Dendritic cell treated with granulocyte-macrophage colony-stimulating factor and Interleukin-4, amounts not matched to agents 40 ng/mL and 50 ng/mL, for 4 days (primary cell): ENCODE data around the gene LRRC2.

ENCODE experiments used
- H3K27ac Mint-ChIP-seq: one replicate; pipeline ENCODE4 v1.8.0; 2022; ENCODE audit warnings: mild to moderate bottlenecking, mixed read lengths
- H3K27me3 Mint-ChIP-seq: one replicate; pipeline ENCODE4 v1.8.0; 2022; ENCODE audit warnings: mild to moderate bottlenecking, mixed read lengths
- H3K36me3 Mint-ChIP-seq: one replicate; pipeline ENCODE4 v1.8.0; 2022; ENCODE audit warnings: low read depth, mixed read lengths
- H3K4me1 Mint-ChIP-seq: one replicate; pipeline ENCODE4 v1.8.0; 2022; ENCODE audit warnings: low read depth, mixed read lengths
- H3K4me3 Mint-ChIP-seq: one replicate; pipeline ENCODE4 v1.8.0; 2022; ENCODE audit warnings: mild to moderate bottlenecking, moderate library complexity, mixed read lengths
- H3K9me3 Mint-ChIP-seq: one replicate; pipeline ENCODE4 v1.8.0; 2022; ENCODE audit warnings: mixed read lengths
- intact Hi-C: fragments of 100-400 bp; cut with micrococcal nuclease; formaldehyde crosslinking; loops from one replicate; pipeline ENCODE4 v1.15.0; 2022

The LRRC2 gene

DNA sequence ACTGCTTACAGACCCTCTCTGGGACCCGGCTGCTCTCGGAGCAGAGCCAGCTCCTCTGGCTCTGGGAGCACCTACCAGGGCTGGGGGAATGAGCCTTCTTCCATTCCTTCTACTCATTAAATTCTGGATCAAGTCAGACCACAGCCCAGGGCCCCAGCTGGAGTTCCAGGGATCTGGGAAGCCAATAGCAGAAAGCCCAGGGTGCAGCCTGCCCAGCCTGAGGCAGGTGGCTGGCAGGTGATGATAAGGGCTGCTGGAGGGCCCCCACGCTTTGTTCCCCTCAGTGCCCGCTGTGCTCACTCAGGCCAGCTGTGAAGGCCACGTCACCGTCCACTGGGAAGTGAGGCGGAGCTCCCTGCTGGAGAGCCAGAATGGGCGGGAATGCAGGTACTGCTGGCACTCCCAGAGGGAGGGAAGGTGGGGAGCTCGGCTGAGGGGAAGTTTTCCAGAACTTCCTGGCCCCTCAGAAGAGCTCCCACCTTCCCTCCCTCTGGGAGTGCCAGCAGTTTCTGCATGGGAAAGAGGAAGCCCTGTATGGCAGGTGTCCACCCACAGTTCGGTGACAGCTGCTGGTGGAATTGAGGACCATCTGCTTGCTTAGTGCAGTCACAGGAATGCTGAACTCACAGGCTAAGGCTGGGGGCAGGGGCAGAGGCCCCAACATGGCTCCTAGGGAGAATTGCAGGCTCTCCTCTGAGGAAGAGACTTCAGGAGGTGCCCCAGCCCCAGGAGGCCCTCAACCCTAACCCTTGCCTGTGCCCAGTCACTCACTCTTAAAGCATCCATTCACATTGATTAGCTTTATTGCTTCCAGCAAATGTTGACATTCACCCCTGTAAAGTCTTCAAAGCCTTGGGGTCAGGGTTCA, 81.0 kb downstream of the LRRC2 start:
- Mint-ChIP-seq H3K9me3 (no peaks in the 10 kb centered on the region), H3K27ac (no peak overlapping the region), H3K27me3 (peaks cover 10% of the 10 kb centered on the region), H3K36me3 (no peaks in the 10 kb centered on the region), H3K4me1 (peaks cover 15% of the 10 kb centered on the region), H3K4me3 (no peak overlapping the region)
- intact Hi-C loops: no loop called here

DNA sequence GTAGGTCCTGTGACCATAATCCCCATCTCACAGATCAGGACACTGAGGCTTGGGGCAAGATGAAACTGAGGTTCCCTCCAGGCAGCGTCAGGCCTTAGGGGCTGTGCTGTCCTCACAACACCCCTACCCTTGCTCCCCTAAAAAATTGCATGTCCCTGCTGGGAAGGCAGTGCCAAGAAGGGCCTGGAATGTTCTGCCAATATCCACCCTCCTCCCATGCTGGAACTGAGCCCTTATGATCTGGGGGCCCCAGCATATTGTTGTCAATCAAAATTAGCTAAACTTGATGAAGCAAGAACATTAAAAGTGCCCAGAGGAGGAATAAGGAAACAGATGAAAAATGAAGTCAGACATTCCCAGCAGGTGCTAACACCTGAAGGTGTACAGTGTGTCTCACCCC, 81.7 kb downstream of the LRRC2 start:
- intact Hi-C loops: no loop called here
- Mint-ChIP-seq H3K36me3 (no peaks in the 10 kb centered on the region), H3K4me3 (no peak overlapping the region)

DNA sequence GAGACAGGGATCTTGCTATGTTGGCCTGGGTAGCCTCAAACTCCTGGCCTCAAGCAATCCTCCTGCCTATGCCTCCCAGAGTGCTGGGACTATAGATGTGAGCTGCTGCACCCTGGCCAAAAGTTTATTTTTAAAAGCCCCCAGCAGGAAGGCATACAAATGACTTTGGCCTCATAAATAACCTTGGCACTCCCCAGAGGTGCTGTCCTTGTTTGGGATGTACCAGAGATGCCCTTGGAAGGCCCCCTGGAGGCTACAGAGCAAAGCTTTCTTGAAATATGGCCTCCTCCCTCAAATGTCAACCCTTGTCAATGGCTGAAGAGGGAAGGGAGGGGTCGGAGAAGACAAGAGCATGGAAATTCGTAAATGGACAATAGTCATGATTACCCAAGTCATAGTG, 82.3 kb downstream of the LRRC2 start:
- H3K27me3 Mint-ChIP-seq: peaks cover 10% of the 10 kb centered on the region
- peaks cover 10% of the 10 kb centered on the region for H3K4me1 Mint-ChIP-seq
- no peaks in the 10 kb centered on the region for H3K9me3 Mint-ChIP-seq
- H3K4me3 Mint-ChIP-seq: no peak overlapping the region
- intact Hi-C loops: no loop called here
- H3K27ac Mint-ChIP-seq: no peak overlapping the region
- no peaks in the 10 kb centered on the region for H3K36me3 Mint-ChIP-seq

More for the DNA sequence above, 81.7 kb downstream of the LRRC2 start:
- H3K27me3 Mint-ChIP-seq: peaks cover 11% of the 10 kb centered on the region
- H3K9me3 Mint-ChIP-seq: no peaks in the 10 kb centered on the region
- H3K27ac Mint-ChIP-seq: no peak overlapping the region
- peaks cover 15% of the 10 kb centered on the region for H3K4me1 Mint-ChIP-seq

- peak overlapping the region; percentile 31 for H3K27ac Mint-ChIP-seq
- H3K4me3 Mint-ChIP-seq: no peak overlapping the region
- peaks cover 17% of the 10 kb centered on the region for H3K4me1 Mint-ChIP-seq
- no peaks in the 10 kb centered on the region for H3K36me3 Mint-ChIP-seq
- no peaks in the 10 kb centered on the region for H3K9me3 Mint-ChIP-seq
- peaks cover 11% of the 10 kb centered on the region for H3K27me3 Mint-ChIP-seq
- intact Hi-C loops: no loop called here
Measured at GRCh38 chr3:46482632-46483350, 83.3 kb downstream of the LRRC2 start.

GRCh38 chr3:46481636-46482035, 84.5 kb downstream of the LRRC2 start:
- H3K36me3 Mint-ChIP-seq: no peaks in the 10 kb centered on the region
- no peak overlapping the region for H3K27ac Mint-ChIP-seq
- peaks cover 16% of the 10 kb centered on the region for H3K27me3 Mint-ChIP-seq
- H3K4me1 Mint-ChIP-seq: peaks cover 17% of the 10 kb centered on the region
- H3K9me3 Mint-ChIP-seq: no peaks in the 10 kb centered on the region
- H3K4me3 Mint-ChIP-seq: no peak overlapping the region
- intact Hi-C loops: no loop called here

GRCh38 chr3:46480491-46481195, 85.5 kb downstream of the LRRC2 start:
- Mint-ChIP-seq H3K4me3 (no peak overlapping the region), H3K36me3 (no peaks in the 10 kb centered on the region), H3K4me1 (peaks cover 17% of the 10 kb centered on the region), H3K9me3 (peaks cover under 1% of the 10 kb centered on the region), H3K27ac (no peak overlapping the region), H3K27me3 (peaks cover 17% of the 10 kb centered on the region)
- intact Hi-C loops: no loop called here

DNA sequence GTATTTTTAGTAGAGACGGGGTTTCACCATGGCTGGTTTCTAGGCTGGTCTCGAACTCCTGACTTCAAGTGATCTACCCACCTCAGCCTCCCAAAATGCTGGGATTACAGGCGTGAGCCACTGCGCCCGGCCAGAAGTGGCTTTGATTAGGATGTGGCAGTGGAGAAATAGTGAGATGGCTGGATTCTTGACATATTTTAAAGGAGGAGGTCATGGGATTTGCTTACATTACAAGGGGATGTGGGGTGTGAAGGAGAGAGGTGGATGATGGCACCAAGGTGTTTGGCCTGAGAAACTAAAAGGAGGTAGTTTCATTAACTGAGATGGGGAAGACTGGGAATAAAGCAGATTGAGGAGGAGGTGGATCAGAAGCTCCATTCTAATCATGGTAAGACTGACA, 86.4 kb downstream of the LRRC2 start:
- H3K27me3 Mint-ChIP-seq: peaks cover 18% of the 10 kb centered on the region
- H3K36me3 Mint-ChIP-seq: no peaks in the 10 kb centered on the region
- H3K4me1 Mint-ChIP-seq: peaks cover 17% of the 10 kb centered on the region
- intact Hi-C loops: no loop called here
- no peak overlapping the region for H3K4me3 Mint-ChIP-seq
- H3K27ac Mint-ChIP-seq: no peak overlapping the region
- H3K9me3 Mint-ChIP-seq: peaks cover 10% of the 10 kb centered on the region

DNA sequence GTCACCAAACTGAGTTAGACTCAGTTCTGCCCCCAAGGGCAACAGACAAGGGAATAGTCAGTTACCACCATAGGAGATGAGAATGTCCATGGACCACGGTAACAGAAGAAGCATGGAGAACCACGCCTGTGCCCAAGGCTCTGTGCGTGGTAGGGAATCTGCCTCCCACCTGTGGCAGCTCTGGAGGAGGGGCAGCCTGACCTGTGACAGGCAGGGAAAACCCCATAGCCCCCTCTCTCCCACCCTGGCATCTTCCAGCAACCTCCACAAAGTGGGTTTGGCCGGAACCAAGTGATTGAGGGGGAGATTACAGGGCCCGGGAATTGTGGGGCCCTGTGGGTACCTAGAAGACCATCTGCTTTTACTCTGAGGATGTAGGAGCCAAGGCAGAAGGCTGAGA, 87.1 kb downstream of the LRRC2 start:
- H3K27me3 Mint-ChIP-seq: peaks cover 20% of the 10 kb centered on the region
- peaks cover 17% of the 10 kb centered on the region for H3K9me3 Mint-ChIP-seq
- no peak overlapping the region for H3K4me3 Mint-ChIP-seq
- H3K27ac Mint-ChIP-seq: no peak overlapping the region
- no peaks in the 10 kb centered on the region for H3K36me3 Mint-ChIP-seq
- intact Hi-C loops: no loop called here
- H3K4me1 Mint-ChIP-seq: peaks cover 17% of the 10 kb centered on the region

DNA sequence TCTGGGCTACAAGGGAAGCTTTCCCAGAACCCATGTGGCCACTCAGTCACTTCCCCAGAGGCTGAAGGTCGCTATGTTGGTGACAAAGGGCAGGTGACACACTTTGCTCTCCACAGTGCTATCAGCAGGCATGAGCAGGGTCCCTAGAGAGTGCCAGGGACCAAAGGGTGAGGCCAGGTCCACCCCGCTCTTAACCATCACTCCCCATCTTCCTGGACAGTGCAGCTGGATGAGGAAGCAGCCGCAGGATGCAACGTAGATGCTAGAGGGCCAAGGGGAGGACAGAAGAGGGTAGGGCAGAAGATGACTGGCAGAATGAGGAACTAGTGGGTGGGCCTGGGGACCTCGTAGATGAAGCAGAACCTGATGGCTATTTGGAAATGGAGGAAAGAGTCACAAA, 87.8 kb downstream of the LRRC2 start:
- Mint-ChIP-seq H3K27me3 (peaks cover 20% of the 10 kb centered on the region), H3K27ac (no peak overlapping the region), H3K4me3 (no peak overlapping the region), H3K36me3 (no peaks in the 10 kb centered on the region), H3K9me3 (peaks cover 18% of the 10 kb centered on the region), H3K4me1 (peaks cover 17% of the 10 kb centered on the region)
- intact Hi-C loops: no loop called here

DNA sequence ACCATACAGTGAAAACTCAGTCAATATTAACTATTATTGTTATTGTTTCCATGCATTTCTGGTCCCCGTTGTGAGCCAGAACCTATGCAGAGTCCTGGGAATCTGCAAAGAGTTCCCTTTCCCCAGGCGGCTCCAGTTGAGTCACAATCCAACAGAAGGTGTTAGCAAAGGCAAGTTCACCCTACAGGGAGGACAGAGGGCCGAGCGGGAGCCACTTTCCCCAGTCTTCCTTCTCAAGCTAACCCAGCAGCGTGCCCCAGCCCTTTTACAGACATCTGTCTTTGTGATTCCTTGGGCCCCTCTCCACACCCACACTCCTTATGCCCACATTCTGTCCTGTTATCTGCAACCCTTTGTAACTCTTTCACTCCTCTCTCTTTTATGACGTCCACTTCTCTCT, 88.3 kb downstream of the LRRC2 start:
- Mint-ChIP-seq H3K27me3 (peaks cover 19% of the 10 kb centered on the region), H3K36me3 (no peaks in the 10 kb centered on the region), H3K4me3 (no peak overlapping the region), H3K9me3 (peaks cover 18% of the 10 kb centered on the region), H3K27ac (no peak overlapping the region), H3K4me1 (peaks cover 17% of the 10 kb centered on the region)
- intact Hi-C loops: no loop called here

DNA sequence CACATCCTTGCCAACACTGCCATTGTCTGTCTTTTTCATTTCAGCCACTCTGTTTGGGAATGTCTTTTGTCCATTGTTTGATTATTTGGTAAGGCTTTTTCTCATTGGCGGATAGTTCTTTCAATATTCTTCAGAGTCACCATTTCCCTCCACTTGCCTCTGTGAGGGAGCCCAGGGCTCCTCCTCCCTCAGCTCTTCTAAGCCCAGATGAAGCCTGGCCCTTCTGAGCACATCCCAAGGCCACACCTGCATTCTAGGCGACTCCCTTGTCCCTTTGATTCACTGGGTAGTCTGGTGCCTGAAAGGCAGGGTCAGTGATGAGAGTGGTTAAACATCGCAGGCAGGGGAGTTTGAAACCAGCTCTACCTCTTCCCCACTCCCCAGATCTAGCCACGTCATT, 89.0 kb downstream of the LRRC2 start:
- Mint-ChIP-seq H3K27me3 (peaks cover 20% of the 10 kb centered on the region), H3K9me3 (peaks cover 18% of the 10 kb centered on the region), H3K4me3 (no peak overlapping the region), H3K4me1 (peaks cover 17% of the 10 kb centered on the region), H3K27ac (no peak overlapping the region), H3K36me3 (no peaks in the 10 kb centered on the region)
- intact Hi-C loops: no loop called here

- intact Hi-C loops: no loop called here
- H3K4me1 Mint-ChIP-seq: peaks cover 11% of the 10 kb centered on the region
- no peak overlapping the region for H3K27ac Mint-ChIP-seq
- no peak overlapping the region for H3K4me3 Mint-ChIP-seq
- peaks cover 13% of the 10 kb centered on the region for H3K27me3 Mint-ChIP-seq
- H3K9me3 Mint-ChIP-seq: peaks cover 18% of the 10 kb centered on the region
- H3K36me3 Mint-ChIP-seq: no peaks in the 10 kb centered on the region
Measured at GRCh38 chr3:46472736-46473135, 93.4 kb downstream of the LRRC2 start.

DNA sequence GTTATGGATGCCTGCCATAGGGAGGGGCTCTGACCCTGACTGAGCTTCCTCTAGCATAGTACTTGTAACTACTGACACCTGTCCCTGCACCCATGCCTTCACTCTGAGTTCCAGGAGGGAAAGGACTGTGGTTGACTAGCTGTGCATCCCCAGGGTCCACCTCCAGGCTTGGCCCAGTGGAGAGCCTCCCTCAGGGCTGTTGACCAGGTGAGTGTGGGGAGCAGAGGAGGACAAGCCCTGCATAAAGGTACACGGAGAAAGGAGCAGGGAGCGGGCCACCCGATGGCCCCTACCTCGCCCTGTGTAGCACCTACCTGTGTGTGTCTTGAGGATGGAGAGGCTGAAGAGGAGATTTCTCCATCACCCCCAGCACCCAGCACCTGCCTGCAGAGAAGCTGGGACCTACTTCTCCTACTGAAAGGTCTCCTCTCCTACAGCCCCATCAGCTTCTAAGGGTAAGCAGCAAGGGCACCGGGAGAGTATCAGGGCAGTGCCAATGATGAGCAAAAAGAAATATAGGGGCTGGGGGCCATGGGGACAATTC, 94.7 kb downstream of the LRRC2 start:
- H3K36me3 Mint-ChIP-seq: no peaks in the 10 kb centered on the region
- intact Hi-C loops: no loop called here
- H3K9me3 Mint-ChIP-seq: peaks cover 18% of the 10 kb centered on the region
- H3K27me3 Mint-ChIP-seq: peaks cover 13% of the 10 kb centered on the region
- H3K27ac Mint-ChIP-seq: no peak overlapping the region
- peaks cover 11% of the 10 kb centered on the region for H3K4me1 Mint-ChIP-seq
- no peak overlapping the region for H3K4me3 Mint-ChIP-seq

DNA sequence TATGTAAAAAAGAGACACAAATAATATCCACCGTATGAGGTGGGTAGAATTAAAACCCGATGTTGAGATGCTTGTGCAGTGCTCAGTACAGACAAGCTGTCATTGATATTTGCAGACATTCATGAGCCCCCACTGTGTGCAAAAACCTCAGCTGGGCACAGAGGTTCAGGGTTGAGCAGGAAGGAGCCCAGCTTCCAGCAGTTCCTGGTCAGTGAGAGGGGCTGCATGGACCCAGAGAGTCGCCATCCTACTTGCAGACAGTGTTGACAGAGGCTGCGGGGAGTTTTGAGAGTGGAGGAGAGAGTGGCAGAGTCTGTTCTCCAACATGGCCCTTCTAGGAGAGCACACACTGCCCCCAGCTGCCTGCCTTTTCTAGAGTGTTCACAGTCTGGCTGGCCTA, 95.3 kb downstream of the LRRC2 start:
- peaks cover 19% of the 10 kb centered on the region for H3K27me3 Mint-ChIP-seq
- H3K36me3 Mint-ChIP-seq: no peaks in the 10 kb centered on the region
- intact Hi-C loops: no loop called here
- no peak overlapping the region for H3K4me3 Mint-ChIP-seq
- H3K9me3 Mint-ChIP-seq: peaks cover 18% of the 10 kb centered on the region
- peaks cover 11% of the 10 kb centered on the region for H3K4me1 Mint-ChIP-seq
- H3K27ac Mint-ChIP-seq: no peak overlapping the region
